D341Med (cell line): ENCODE measurements around the gene MAP1A.

Experiments
- DNase-seq: peaks from one replicate; pipeline ENCODE4 v3.0.0; 2012; ENCODE audit warnings: low spot score

Gene MAP1A

DNA sequence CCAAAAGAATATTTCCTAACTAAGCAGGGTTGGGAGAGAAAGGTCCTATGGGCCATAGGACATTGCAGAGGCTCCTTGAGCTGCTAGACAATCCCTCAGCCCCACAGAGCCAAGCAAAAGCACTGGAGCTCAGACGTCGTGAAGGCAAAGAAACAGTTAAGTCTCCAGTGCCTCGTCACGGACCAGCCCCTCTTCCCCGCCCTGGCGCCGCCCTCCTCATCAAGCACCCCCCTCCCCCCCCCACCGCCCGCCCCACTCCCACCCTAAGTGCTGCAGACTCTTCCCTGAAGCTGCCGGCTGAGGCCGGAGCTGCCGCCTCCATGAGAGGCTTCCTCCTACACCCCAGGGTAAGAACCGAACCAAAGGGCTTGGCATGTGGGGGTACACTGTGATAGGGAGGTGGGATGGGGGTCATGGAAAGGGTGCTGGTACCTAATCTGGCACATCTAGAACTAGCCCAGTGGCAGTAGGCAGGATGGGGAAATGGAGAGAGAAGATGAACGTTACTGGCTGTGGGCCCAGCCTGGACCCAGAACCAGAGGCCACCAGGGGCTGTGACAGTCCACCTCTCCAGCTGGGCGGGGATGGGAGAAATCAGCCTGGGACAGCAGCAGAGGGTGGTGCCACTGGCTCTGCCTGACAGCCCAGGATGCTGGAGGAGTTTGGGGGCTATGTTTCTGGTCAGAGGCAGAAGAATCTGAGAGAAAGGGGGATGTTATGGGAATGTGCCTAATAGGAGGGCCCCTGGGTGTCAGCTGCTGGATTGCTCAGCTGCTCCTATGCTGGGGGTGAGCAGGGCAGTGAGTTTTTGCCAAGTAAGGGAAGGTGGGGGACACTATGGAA lies at the start of gene MAP1A:
MAP1A (plus strand) TSS at position 255 of the 843 bp plus-strand sequence. CDS start 3,866 bp downstream, outside the sequence.
- DNase-seq: peak; percentile 86

DNA sequence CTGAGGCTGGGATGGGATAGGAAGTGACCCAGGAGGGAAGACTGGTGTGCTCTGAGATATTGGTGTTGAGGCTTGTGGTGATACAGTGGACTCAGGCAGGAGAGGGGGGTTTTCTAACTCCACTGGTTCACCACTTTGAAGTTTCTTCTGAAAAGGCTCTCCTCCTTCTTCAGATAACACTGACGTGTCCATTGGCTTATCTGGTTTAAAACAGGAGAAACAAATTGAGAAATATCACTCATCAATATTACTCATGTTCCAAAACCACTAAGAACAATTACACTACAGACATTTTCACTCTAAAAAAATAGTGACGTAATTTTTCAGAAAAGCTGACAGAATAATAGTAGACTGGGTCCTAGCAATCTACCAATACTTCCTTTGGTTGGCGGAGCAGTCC lies 47.5 kb upstream of the MAP1A start:
- no peak for DNase-seq

DNA sequence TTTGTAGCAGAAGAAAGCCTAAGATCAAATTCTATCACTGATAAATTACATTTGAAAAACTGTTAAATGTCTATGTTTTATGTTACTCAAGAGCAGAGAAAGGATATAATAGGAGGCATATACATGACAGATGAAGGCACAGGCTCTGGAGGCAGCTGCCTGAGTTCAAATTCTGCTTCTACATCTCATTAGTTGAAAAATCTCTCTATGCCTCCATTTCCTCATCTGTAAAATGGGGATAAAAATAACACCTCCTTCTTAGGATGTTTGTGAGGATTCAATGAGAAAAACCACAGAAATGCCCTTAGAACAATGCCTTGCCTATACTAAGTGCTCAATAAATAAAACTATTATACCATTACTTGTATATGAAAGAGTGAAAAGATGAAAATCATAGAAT lies 45.4 kb upstream of the MAP1A start:
- DNase-seq: no peak

DNA sequence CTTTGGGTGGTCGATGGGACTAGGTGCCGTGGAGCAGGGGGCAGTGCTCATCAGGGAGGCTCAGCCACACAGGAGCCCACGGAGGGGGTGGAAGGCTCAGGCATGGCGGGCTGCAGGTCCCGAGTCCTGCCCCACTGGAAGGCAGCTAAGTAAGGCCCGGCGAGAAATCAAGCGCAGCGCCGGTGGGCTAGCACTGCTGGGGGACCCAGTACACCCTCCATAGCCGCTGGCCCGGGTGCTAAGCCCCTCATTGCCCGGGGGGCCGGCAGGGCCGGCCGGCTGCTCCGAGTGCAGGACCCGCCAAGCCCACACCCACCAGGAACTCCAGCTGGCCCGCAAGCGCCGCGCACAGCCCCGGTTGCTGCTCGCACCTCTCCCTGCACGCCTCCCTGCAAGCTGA lies 43.5 kb upstream of the MAP1A start:
- no peak for DNase-seq

DNA sequence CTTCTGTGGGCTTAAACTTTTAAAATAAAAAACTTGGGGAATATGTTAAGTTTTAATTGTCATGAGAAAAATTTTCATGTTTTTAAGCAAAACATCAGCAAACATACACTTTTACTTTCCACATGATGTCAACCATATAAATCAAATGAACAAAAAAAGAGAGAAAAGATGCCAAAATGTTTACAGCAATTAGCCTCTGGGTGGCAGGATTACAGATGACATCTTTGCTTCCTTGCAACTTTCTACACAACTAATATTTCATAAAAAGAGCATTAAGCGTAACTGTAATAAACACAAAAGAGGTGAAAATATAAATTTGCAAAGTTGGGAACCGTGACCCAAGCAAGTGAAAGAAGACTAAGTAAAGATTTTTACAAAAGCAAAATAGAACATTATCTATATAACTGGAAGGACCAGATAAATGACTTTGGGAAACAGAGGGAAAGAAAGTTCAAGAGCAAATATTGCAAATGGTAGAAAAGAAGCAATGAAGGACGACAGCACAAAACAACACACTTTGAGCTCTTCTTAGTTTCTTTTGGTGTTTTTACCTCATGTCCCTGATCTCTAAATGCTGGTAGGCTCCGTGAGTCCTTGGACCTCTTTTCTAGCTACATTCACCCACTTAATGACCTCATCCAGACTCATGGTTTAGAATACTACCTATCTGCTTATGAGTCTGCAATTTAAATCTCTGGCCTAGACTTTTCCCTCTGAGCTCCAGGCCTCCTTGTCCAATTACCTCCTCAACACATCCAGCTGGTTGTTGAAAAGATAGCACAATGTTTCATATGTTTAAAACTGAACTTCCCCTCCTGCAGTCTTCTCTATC lies 33.9 kb upstream of the MAP1A start:
- no peak for DNase-seq

DNA sequence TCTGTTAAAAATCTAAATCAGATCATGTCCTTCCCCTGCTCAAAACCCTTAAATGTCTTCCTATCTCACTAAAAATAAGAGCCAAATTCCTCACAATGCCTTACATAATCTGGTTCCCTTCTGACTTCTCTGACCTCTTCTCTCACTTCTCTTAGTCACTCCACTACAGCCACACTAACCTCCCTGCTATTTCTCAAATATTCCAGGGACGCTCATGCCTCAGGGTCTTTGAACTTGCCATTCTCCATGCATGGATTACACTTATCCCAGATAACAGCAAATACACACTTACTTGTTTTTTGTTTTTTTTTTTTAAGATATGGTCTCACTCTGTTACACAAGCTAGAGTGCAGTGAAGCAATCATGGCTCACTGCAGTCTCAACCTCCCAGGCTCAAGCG lies 33.0 kb upstream of the MAP1A start:
- no peak for DNase-seq

DNA sequence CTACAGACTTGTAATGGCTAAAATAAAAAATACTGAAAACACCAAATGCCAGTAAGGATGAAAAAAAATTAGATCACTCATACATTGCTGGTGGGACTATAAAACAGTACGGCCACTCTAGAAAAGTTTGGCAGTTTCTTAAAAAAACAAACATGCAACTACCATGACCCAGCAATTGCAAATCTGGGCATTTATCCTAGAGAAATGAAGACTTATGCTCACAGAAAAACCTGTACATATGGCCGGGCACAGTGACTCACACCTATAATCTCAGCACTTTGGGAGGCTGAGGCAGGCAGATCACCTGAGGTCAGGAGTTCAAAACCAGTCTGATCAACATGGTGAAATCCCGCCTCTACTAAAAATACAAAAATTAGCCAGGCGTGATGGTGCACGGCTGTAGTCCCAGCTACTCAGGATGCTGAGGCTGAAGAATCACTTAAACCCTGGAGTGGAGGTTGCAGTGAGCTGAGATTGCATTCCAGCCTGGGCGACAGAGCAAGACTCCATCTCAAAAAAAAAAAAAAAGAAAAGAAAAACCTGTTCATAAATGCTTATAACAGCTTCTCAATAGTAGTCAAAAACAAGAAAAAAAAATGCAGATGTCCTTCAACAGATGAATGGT lies 30.0 kb upstream of the MAP1A start:
- DNase-seq: no peak

DNA sequence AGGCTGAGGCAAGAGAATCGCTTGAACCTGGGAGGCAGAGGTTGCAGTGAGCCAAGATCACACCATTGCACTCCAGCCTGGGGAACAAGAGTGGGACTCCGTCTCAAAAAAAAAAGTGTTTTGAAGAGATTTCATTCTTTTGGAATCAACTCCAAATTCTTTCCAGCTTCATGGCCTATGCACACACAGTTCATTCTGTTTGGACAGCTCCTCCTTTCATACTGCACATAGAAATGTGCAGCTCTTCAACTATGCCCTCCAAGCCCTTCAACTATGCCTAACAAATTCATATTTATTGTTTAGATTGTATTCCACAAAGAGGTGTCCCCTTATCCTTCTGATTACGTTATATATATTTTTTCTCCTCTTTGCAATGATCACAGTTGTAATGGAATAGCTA lies 28.6 kb upstream of the MAP1A start:
- no peak for DNase-seq

DNA sequence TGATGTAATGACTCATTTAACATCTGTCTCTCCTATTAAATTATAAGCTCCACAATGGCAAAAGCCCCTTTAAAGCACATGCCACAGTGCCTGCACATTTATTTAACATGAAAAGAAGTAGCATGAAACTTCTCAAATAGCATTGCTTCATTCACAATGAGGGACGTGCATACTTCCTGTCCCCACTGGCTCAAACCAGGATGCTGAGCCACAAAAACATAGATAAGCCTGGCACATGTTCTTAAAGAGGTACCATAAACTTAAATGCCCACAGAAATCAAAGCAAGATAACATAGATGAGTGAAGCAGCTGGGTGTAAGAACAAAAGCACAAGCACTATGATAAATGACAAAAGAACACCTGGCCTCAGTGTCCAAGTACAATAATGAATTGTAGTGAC lies 28.2 kb upstream of the MAP1A start:
- DNase-seq: no peak

DNA sequence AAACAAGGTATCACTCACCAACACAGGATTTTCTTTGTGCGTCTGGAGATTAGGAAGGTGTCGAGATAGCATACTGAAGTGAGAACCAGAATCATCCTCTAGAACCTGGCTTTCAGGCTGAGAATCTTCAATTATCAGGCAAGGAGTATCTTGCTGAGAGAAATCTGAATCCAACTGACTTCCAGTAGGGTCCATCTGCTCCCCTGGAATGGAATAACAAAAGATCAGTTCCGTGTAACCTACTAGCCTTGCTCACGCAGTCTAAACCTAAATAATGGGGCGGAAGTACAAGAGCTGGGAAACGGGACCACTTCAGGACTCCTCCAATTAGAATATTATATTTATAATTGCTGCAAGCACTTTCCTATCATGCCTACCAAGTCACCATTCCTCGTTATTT lies 25.1 kb upstream of the MAP1A start:
- DNase-seq: no peak

DNA sequence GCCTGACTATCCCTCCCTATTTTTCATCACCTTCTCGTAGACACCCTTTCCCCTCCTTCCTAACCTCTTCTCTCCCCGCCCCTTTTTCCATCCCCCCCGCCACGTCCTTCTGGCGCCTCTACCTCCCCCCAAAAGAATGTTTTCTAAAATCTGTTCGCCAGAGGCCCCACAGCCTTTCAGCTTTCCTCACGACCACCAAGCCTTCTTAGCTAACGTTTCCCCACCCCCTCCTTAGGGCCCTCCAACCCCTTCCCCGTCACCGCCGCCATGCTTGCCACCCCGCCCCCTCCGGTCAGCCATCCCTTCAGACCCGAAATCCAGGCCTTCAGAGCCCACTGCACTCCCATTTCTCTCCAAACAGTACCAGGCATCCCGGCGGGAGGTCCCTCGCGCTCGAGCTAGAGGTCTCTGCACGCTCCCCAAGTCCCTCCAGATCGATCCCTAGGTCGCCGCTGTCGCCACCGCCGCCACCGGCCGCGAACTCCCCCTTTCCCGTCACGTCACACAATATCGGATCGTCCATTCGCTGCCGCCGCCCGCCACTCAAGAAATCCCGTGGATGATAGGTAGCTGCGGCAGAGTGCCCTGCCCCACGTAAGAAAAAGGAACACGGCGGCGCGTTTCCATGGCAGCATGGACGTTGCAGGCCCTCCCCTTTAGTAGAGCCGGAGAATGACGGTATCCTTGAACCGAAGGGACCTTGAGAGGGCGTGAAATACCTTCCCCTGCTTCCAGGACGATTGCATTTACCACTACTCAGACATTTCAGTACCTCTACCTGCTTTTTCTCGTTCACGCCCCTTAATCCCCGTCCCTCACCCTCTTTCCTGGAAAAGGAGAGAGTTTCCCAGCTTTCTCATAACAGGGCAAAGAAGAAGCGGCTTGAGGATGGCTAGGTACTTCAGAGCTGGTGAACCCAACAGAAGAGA lies 24.5 kb upstream of the MAP1A start, which contains the start of gene TP53BP1:
TP53BP1 (minus strand) TSS at position 484 of the 929 bp plus-strand sequence; CDS start at position 371, 113 bp downstream.
- DNase-seq: peak; percentile 95

DNA sequence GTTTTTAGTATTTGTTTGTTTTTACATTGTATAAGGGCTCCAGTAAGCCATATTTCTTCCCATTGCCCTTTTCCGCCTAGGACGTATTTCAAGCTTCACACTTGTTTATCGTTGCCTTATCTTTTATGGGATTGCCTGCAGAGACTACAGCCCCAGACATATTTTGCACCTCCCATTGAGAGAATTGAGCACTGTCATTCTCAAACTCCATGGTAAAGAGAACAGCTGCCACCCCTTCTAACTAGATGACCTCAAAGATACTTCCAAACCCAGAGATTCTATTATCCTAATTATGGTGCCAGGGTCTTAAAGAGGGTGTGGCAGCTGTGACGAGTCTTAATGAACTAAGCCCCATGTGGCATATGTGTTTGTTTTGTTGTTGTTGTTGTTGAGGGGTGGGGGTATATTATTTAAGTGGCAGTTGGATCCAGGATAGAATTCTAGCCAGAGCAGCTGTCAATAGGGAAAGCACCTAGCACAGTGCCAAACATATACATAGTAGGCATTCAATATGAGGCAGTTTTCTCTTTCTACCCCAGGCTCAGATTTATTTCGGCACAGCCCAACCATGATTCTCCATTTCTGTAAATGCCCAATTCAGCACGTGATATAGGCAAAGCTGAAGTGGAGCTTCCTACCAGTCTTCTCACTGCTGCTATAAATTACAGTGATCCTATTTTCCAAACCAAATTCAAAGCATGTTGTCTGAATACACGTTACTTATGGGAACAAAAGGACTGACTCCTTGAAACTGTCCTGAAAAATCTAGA lies 23.5 kb upstream of the MAP1A start:
- peak; percentile 51 for DNase-seq

DNA sequence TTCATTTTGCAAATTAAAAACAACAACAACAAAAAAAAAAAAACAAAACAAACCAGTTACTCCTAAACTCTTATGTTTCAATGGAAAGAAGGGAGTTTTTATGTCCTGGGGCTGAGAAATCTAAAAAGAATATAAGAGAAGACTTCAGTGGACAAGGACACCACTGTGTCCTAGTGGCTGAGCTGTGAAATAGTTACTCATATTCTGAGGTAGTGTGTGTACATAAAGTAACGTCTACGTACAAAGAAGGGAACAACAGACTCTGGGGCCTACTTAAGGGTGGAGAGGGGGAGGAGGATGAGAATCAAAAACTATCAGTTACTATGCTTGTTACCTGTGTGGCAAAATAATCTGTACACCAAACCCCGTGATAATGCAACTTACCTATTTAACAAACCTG lies 18.4 kb upstream of the MAP1A start:
- no peak for DNase-seq

DNA sequence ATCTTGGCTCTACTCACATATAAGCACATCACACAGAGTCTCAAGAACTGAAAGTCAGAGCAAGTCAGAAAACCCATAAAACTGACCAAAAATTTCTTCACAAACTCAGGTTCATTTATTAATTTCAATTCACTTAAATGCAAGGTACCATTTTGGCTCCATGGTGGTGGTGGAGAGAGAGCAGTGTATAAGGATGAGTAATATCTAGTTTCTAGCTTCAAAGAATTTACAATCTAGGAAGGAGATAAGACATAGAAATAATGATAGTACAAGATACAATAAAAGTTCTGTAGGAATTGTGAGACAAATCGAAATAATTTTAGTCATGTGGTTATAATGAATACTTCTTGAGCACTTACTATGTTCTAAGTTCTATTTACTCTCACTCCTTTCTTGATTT lies 17.8 kb upstream of the MAP1A start:
- DNase-seq: no peak

DNA sequence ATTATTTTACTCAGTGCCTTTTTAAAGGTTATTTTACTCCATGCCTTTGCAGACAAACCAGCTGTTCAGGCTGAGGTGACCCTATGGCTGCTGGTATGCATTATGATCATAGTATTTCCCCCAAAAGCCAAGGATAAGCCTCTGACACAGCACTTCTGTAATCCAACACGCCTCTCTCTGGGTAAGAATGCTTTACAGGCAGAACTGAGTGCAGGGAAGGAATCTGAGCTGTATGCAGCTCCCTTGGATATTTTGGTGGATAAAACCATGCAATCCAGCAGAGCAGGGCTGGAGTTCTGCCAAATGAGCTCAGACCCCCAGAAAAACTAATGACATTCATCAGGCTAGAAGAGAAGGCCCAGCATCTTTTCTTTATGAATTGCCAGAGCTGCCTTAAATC lies 11.7 kb upstream of the MAP1A start:
- DNase-seq: peak; percentile 20

DNA sequence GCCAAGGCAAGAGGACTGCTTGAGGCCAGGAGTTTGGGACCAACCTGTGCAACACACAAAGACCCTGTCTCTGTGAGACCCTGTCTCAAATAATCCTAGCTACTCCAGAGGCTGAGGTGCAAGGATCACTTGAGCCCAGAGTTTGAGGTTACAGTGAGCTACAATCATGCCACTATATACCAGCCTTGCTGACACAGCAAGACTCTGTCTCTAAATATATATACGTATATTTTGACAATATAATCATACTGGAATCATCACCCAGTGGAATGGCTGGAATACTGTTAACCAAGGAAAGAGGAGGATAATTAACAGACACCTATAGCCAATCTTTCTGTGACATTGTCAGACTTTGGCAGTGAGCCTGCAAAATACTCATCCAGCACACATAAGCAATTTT lies 9.0 kb upstream of the MAP1A start:
- no peak for DNase-seq

DNA sequence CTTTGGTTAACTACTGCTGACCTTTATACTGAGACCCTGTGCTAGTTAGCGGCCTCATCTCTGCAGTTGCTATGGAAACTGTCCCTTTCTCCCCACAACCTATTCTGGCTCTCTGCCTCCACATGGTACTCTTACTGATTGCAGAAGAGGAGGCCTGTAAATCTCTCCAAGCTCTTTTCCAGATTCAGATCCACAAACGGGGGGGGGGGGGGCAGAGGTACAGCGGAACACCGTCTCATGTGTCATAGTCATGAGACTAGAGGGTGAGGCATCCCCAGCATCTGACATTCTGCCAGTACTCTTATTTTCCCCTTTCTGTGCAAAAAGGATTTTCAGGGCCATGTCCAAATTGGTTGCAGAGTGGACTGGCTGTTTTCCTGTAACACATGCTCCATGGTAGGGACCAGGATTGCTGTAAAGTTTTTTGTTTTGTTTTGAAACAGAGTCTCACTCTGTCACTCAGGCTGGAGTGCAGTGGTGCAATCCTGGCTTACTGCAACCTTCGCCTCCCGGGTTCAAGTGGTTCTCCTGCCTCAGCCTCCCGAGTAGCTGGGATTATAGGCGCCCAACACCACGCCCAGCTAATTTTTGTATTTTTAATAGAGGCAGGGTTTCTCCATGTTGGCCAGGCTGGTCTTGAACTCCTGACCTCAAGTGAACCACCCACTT lies 8.3 kb upstream of the MAP1A start:
- no peak for DNase-seq

DNA sequence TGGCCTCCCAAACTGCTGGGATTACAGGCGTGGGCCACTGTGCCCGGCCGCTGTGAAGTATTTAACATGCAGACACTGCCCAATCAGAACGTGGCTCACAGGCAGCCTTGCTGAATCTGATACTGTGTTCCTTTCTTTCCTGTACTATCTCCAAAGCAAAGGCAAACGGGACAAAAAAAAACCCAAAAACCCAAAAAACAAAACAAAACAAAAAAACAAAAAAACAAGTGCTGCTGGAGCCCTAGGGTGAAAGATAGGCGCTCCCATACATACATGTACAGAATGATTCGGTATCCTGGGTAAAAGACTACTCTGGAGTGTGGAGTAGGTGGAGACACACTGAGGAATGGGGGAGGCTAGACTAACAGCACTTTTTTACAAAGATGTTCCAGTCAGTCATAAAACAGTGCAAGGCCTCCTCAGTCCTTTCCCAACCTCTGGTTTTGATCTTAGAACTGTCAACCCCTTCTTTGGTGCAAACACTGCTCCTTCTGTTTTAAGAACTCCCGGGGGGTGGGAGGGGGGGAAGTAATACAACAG lies 7.7 kb upstream of the MAP1A start:
- no peak for DNase-seq

DNA sequence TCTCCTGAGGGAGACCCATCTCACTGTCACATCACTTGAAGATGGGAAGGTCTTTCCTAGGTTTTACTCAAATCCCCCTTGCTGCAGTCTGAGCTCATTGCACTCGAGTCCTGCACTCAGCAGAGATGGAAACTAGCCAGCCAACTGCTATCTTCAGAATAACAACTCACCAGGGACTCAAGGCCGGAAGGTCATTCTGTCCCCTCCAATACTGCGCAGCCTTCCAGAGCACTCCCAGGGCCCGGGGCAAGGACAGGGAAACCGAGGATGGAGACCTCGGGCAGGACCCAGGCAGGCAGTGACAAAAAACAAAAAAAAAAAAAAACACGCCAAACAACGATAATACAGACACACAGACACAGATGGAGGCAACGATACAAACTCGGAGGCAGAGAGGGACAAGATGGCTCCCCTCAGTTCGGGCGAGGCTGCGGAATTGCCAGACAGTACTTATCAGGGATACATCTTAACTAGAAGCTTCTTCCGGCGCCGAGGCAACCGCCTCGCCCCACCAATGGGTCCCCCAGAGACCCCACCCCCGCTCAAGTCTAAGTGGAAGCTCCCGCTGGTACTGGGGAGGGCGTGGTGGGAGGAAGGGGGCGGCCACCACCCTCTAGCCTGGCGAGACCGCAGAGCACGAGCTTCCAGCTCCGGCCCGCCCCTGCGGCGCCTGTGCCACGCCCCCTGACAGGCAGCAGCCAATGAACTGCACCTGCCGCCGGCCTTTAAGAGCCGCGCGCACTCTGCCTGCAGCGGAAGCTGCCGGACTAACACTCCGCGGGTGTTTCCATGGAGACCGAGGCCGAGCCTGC lies 7.0 kb upstream of the MAP1A start:
- DNase-seq: peak; percentile 98
